Prostate gland (tissue), 2 donors: ENCODE measurements around the gene TMEM272.

Source experiments
- CTCF ChIP-seq, 4 experiments: fragments of 200-600 bp in 2 of 4; fragments of 450-650 bp in 2 of 4; sonication (generic) in 2 of 4; IDR thresholded peaks; 1 replicate in 3 of 4; 2 replicates in 1 of 4; pipeline ENCODE4 v1.5.1; 2016 to 2019; ENCODE audit warnings: antibody characterized with exemption in 4 of 4, mild to moderate bottlenecking in 2 of 4, moderate library complexity in 2 of 4
- POLR2A ChIP-seq: fragments of 450-650 bp; IDR thresholded peaks from one replicate; pipeline ENCODE4 v1.6.1; 2016; ENCODE audit warnings: antibody characterized with exemption, mild to moderate bottlenecking
- POLR2AphosphoS5 ChIP-seq: sonication (generic); formaldehyde crosslinking; IDR thresholded peaks from one replicate; pipeline ENCODE4 v1.6.1; 2017; ENCODE audit warnings: antibody characterized with exemption

GRCh38 chr13:51887468-51887867 is 42.5 kb upstream of the TMEM272 start:
- TF ChIP-seq CTCF (IDR thresholded peaks at IDR 0.05) (no peak), POLR2AphosphoS5 (no peak), POLR2A (no peak)
